K562 (cell line): ENCODE results near the gene SLC39A3. TPM values are rescaled to one million over a fixed set of nuclear protein-coding genes. Genes with fewer than 3 reads are reported as not detected.

Source experiments
- ATAC-seq: fragments of 200-7000 bp; cut with Tn5 transposase; 3 replicates; pipeline ENCODE4 v1.9.1; 2020; ENCODE audit warnings: moderate library complexity
- BruUV-seq: library from RNA; stranded (reverse); fragments of 400-500 nt; replicated peaks from 2 replicates; lab custom pipeline; 2021; lab: Mats Ljungman, UMichigan
- CTCF ChIA-PET: fragments of 300-600 bp; formaldehyde crosslinking; extraction: SDS; loops from one replicate; lab custom pipeline; 2021; ENCODE audit warnings: low intra/inter-chr PET ratio; lab: Yijun Ruan, JAX
- POLR2A ChIA-PET: fragments of 300-600, 350-650 bp; sonication (Branson Sonifier 250); formaldehyde crosslinking; extraction: SDS; loops from one replicate; lab custom pipeline; 2021; ENCODE audit warnings: antibody characterized with exemption, inconsistent platforms; lab: Yijun Ruan, JAX
- DNase-seq, 4 experiments: peaks; one replicate each; pipeline versions ENCODE4 v3.0.0 to v3.0.0-alpha.2; 2011 to 2018; ENCODE audit warnings: low spot score in 3 of 4, mixed read lengths in 3 of 4; ENCODE audit errors: extremely low read depth in 1 of 4
- FAIRE-seq: peaks from 2 replicates; lab custom pipeline; 2011; peaks lifted over from hg19 to GRCh38; lab: Jason Lieb, UNC
- H2AFZ ChIP-seq: 2 replicates; pipeline ENCODE4 v1.6.0; 2011; ENCODE audit warnings: low read depth, low read length, control low read depth, inconsistent platforms
- H3K27ac ChIP-seq: fragments of 200-600 bp; 3 replicates; pipeline ENCODE4 v1.8.0; 2011; ENCODE audit warnings: low read depth, mild to moderate bottlenecking, control low read depth, inconsistent platforms, low read length, moderate library complexity, mixed read lengths; ENCODE audit errors: extremely low read depth
- H3K27me3 ChIP-seq, 2 experiments: fragments of 300-600 bp in 1 of 2; 2 replicates in 1 of 2; 3 replicates in 1 of 2; pipeline versions ENCODE4 v1.6.0 to v1.8.0; 2011; ENCODE audit warnings: inconsistent platforms in 2 of 2, low read length in 2 of 2, mild to moderate bottlenecking in 1 of 2, mixed read lengths in 1 of 2, moderate library complexity in 1 of 2; ENCODE audit not compliant: control insufficient read depth in 2 of 2, insufficient read depth in 2 of 2
- H3K36me3 ChIP-seq: fragments of 300-600 bp; 3 replicates; pipeline ENCODE4 v1.8.0; 2011; ENCODE audit warnings: mild to moderate bottlenecking, low read length, inconsistent platforms; ENCODE audit not compliant: control insufficient read depth, insufficient read depth
- H3K4me1 ChIP-seq, 2 experiments: fragments of 200-600 bp in 1 of 2; replicated peaks in 1 of 2; 2 replicates in 1 of 2; 3 replicates in 1 of 2; pipeline versions ENCODE4 v1.5.1 to v1.8.0; 2011; ENCODE audit warnings: inconsistent platforms in 2 of 2, low read length in 2 of 2, mild to moderate bottlenecking in 1 of 2, mixed read lengths in 1 of 2, moderate library complexity in 1 of 2; ENCODE audit not compliant: control insufficient read depth in 2 of 2, insufficient read depth in 2 of 2
- H3K4me2 ChIP-seq: 2 replicates; pipeline ENCODE4 v1.6.1; 2011; ENCODE audit warnings: low read length, control low read depth, inconsistent platforms, mixed read lengths; ENCODE audit not compliant: insufficient read depth
- H3K4me3 ChIP-seq: fragments of 200-600 bp; sonication (generic), shearing (Covaris generic); 2 replicates; pipeline ENCODE4 v1.5.1; 2016; ENCODE audit warnings: control low read depth, inconsistent platforms
- H3K79me2 ChIP-seq: fragments of 200-600 bp; 3 replicates; pipeline ENCODE4 v1.8.0; 2011; ENCODE audit warnings: low read length, inconsistent platforms; ENCODE audit not compliant: control insufficient read depth, insufficient read depth
- H3K9ac ChIP-seq, 2 experiments: 2 replicates each; pipeline versions ENCODE4 v1.6.0 to v1.6.1; 2011; ENCODE audit warnings: low read depth in 2 of 2, low read length in 2 of 2, control low read depth in 1 of 2, inconsistent platforms in 1 of 2, mild to moderate bottlenecking in 1 of 2, mixed read lengths in 1 of 2; ENCODE audit not compliant: insufficient read depth in 1 of 2
- H3K9me1 ChIP-seq: one replicate; pipeline ENCODE4 v1.6.0; 2011; ENCODE audit warnings: inconsistent platforms, mild to moderate bottlenecking, low read length, moderate library complexity; ENCODE audit not compliant: control insufficient read depth, insufficient read depth
- H3K9me3 ChIP-seq: replicated peaks from 2 replicates; pipeline ENCODE4 v1.5.1; 2011; ENCODE audit warnings: low read depth, low read length, inconsistent platforms; ENCODE audit not compliant: control insufficient read depth, insufficient read depth
- H4K20me1 ChIP-seq: replicated peaks from 2 replicates; pipeline ENCODE4 v1.6.1; 2011; ENCODE audit warnings: low read length, inconsistent platforms, mixed read lengths; ENCODE audit not compliant: control insufficient read depth, insufficient read depth
- ADNP ChIP-seq: fragments of 200-800 bp; sonication (Bioruptor generic); IDR thresholded peaks from 2 replicates; pipeline ENCODE4 v1.6.1; 2016; ENCODE audit warnings: missing genetic modification characterization, missing compliant biosample characterization
- ATF1 ChIP-seq, 2 experiments: fragments of 450-650 bp in 1 of 2; IDR thresholded peaks; 2 replicates each; pipeline ENCODE4 v1.6.1; 2016; ENCODE audit warnings: missing compliant biosample characterization in 1 of 2, missing genetic modification characterization in 1 of 2
- CBFB ChIP-seq: sonication (generic); formaldehyde crosslinking; IDR thresholded peaks from 2 replicates; pipeline ENCODE4 v1.4.0; 2020; ENCODE audit warnings: mild to moderate bottlenecking, missing genetic modification reagents
- CBX2 ChIP-seq: fragments of 200-600 bp; sonication (generic); IDR thresholded peaks from one replicate; pipeline ENCODE4 v1.6.1; 2012; ENCODE audit warnings: mild to moderate bottlenecking, low read length, inconsistent platforms; ENCODE audit not compliant: insufficient read depth, poor library complexity, severe bottlenecking
- ELF1 ChIP-seq: fragments of 200-800 bp; sonication (Bioruptor generic); IDR thresholded peaks from 2 replicates; pipeline ENCODE4 v1.6.1; 2016; ENCODE audit warnings: missing genetic modification characterization, missing compliant biosample characterization
- ELK1 ChIP-seq: sonication (generic); formaldehyde crosslinking; IDR thresholded peaks from 2 replicates; pipeline ENCODE4 v1.8.1; 2022; ENCODE audit warnings: missing genetic modification reagents
- FOXA1 ChIP-seq: fragments of 450-650 bp; IDR thresholded peaks from 2 replicates; pipeline ENCODE4 v1.6.1; 2016; ENCODE audit warnings: mild to moderate bottlenecking, borderline replicate concordance
- HNRNPL ChIP-seq: fragments of 200-400 bp; formaldehyde crosslinking; IDR thresholded peaks from 2 replicates; pipeline ENCODE4 v1.6.1; 2017; ENCODE audit warnings: low read depth, mild to moderate bottlenecking, low read length
- IRF9 ChIP-seq: fragments of 450-650 bp; IDR thresholded peaks from 2 replicates; pipeline ENCODE4 v1.6.1; 2016; ENCODE audit warnings: missing biosample characterization, missing genetic modification characterization
- NCOA4 ChIP-seq: fragments of 450-650 bp; IDR thresholded peaks from 2 replicates; pipeline ENCODE4 v1.6.1; 2018; ENCODE audit warnings: mild to moderate bottlenecking; ENCODE audit not compliant: partially characterized antibody
- NR2C2 ChIP-seq, 2 experiments: fragments of 200-800 bp in 1 of 2; sonication (Bioruptor generic) in 1 of 2; sonication (generic) in 1 of 2; formaldehyde crosslinking in 1 of 2; IDR thresholded peaks; 2 replicates each; pipeline versions ENCODE4 v1.6.1 to v1.8.0; 2016 to 2022; ENCODE audit warnings: mild to moderate bottlenecking in 1 of 2, missing compliant biosample characterization in 1 of 2, missing genetic modification characterization in 1 of 2, missing genetic modification reagents in 1 of 2
- PHB2 ChIP-seq: fragments of 450-650 bp; IDR thresholded peaks from 2 replicates; pipeline ENCODE4 v1.6.1; 2017; ENCODE audit warnings: low read depth
- RBM39 ChIP-seq: fragments of 200-400 bp; formaldehyde crosslinking; optimal IDR thresholded peaks from 2 replicates; pipeline ENCODE3; 2018; ENCODE audit warnings: low read depth, low read length
- SAFB ChIP-seq: fragments of 200-400 bp; formaldehyde crosslinking; IDR thresholded peaks from 2 replicates; pipeline ENCODE4 v1.6.1; 2017; ENCODE audit warnings: low read depth, low read length, borderline replicate concordance
- SOX6 ChIP-seq: fragments of 450-650 bp; IDR thresholded peaks from 2 replicates; pipeline ENCODE4 v1.6.1; 2014; ENCODE audit warnings: mild to moderate bottlenecking
- SPI1 ChIP-seq: IDR thresholded peaks from 2 replicates; pipeline ENCODE4 v1.6.1; 2011; ENCODE audit warnings: low read depth, low read length, control low read depth, borderline replicate concordance
- ZBTB9 ChIP-seq: fragments of 450-650 bp; formaldehyde crosslinking; IDR thresholded peaks from 2 replicates; pipeline ENCODE4 v1.4.0; 2020; ENCODE audit warnings: mild to moderate bottlenecking, moderate library complexity
- ZNF175 ChIP-seq: fragments of 200-800 bp; sonication (Bioruptor generic); IDR thresholded peaks from 2 replicates; pipeline ENCODE4 v1.6.1; 2016; ENCODE audit warnings: low read depth, mild to moderate bottlenecking, missing genetic modification characterization, missing compliant biosample characterization
- ZNF717 ChIP-seq: fragments of 250-450 bp; sonication (Bioruptor Pico); IDR thresholded peaks from 2 replicates; pipeline ENCODE4 v1.5.0; 2021
- WGBS: fragments of 100-300 bp; shearing (Covaris generic); methylation state at CpG from one replicate; pipeline ENCODE4 v1.1.6; 2016; ENCODE audit warnings: low coverage, mixed read lengths; ENCODE audit not compliant: insufficient coverage; ENCODE audit errors: missing lambda C conversion rate; 5-methylcytosine and 5-hydroxymethylcytosine counted together
- in situ Hi-C: fragments of 300-500 bp; cut with MboI; formaldehyde crosslinking; loops from 4 replicates; pipeline ENCODE4 v1.15.0; 2018; ENCODE audit warnings: inconsistent platforms, mixed read lengths
- intact Hi-C: fragments of 100-400 bp; cut with micrococcal nuclease; formaldehyde crosslinking; loops from 2 replicates; pipeline ENCODE4 v1.14.2; 2022
- polyA plus RNA-seq, 8 experiments: library from polyadenylated mRNA; depleted of rRNA in 4 of 8; stranded (reverse) in 5 of 8; unstranded in 3 of 8; fragments of >200 nt; fragmentation: Nextera tagmentation in 2 of 8; fragmentation: Illumina TruSeq in 1 of 8; extraction: Ambion mirVana in 2 of 8; extraction: Trizol in 1 of 8; gene quantifications; 2 replicates each; pipeline versions ENCODE4 v1.2.1 to v1.2.3, GENCODE V29; 2011 to 2014; ENCODE audit warnings: inconsistent platforms in 1 of 8, missing spikeins in 1 of 8
- total RNA-seq, 7 experiments: library from RNA; depleted of rRNA in 6 of 7; stranded (reverse); fragments of >200 nt in 6 of 7; fragmentation: Illumina TruSeq in 2 of 7; extraction: Trizol in 2 of 7; gene quantifications; 2 replicates each; pipeline versions ENCODE4 v1.2.1 to v1.2.3, GENCODE V29; 2011 to 2021; ENCODE audit warnings: low replicate concordance in 1 of 7

Gene SLC39A3
- total and polyA plus RNA-seq, 9 of the 15 experiments (the other 6 are each of a cell fraction or from before 2014, with no cell fraction given), result 2.3 to 215 (median 127) TPM

GRCh38 chr19:2775556-2776430 is 36.0 kb upstream of the SLC39A3 start:
- no peaks in the 10 kb centered on the region for H3K27me3 ChIP-seq
- H3K79me2 ChIP-seq, result peaks cover 91% of the 10 kb centered on the region
- intact Hi-C loops, result no loop called here
- H2AFZ ChIP-seq, result no peak overlapping the region
- DNase-seq, result peak in 3 of 4 experiments; percentile 47 to 64 (median 57)
- H3K36me3 ChIP-seq, result peaks cover 75% of the 10 kb centered on the region; the same call in 2 of the 3 replicates
- ChIA-PET CTCF (no interaction called here), POLR2A (interaction anchor here (0.6 kb wide), 3 partner anchors 19 to 697 kb away, joined by 3 to 4 read pairs (median 3); no protein-coding TSS in a partner anchor)
- no TSS peak for BruUV-seq
- WGBS, result 75% methylated on average over 26 of the region's 29 CpGs
- FAIRE-seq, result peak; percentile 82
- peaks cover 26% of the 10 kb centered on the region for H4K20me1 ChIP-seq
- H3K9ac ChIP-seq, result peak overlapping the region; percentile 23 to 68; a peak in 2 of 4 replicates
- H3K9me1 ChIP-seq, result no peaks in the 10 kb centered on the region
- H3K9me3 ChIP-seq, result no peaks in the 10 kb centered on the region
- in situ Hi-C loops, result no loop called here
- H3K4me3 ChIP-seq, result no peak overlapping the region
- peak overlapping the region; percentile 60; the same call in 2 of the 3 replicates for H3K27ac ChIP-seq
- peak overlapping the region; percentile 56 for H3K4me2 ChIP-seq
- peak; percentile 72 for ATAC-seq
- H3K4me1 ChIP-seq, result peaks cover 5 to 33% of the 10 kb centered on the region in 2 experiments
- no peak for TF ChIP-seq NCOA4
- no peak for TF ChIP-seq SOX6
- TF ChIP-seq CBX2, result no peak
- TF ChIP-seq NR2C2 (CRISPR knock-in tag; IDR thresholded peaks at IDR 0.05), result no peak
- TF ChIP-seq NR2C2 (tag; IDR thresholded peaks at IDR 0.05), result peak; percentile 77
- no peak for TF ChIP-seq RBM39
- no peak for TF ChIP-seq ZNF175
- no peak for TF ChIP-seq PHB2
- no peak for TF ChIP-seq ATF1 (CRISPR knock-in tag; IDR thresholded peaks at IDR 0.05)
- TF ChIP-seq ATF1 (tag; IDR thresholded peaks at IDR 0.05), result peak; percentile 38; the same call in 1 of the 2 replicates
- no peak for TF ChIP-seq HNRNPL
- TF ChIP-seq SAFB, result no peak
- TF ChIP-seq ELF1, result no peak
- TF ChIP-seq ELK1 (CRISPR knock-in tag), result no peak
- no peak for TF ChIP-seq ZNF717
- TF ChIP-seq CBFB, result no peak
- no peak for TF ChIP-seq SPI1
- no peak for TF ChIP-seq FOXA1
- TF ChIP-seq IRF9, result no peak
- TF ChIP-seq ZBTB9 (CRISPR knock-in tag), result no peak
- no peak for TF ChIP-seq ADNP
